ENCODE results near the gene APOD. TPM values are rescaled to one million over a fixed set of nuclear protein-coding genes. Genes with fewer than 3 reads are reported as not detected.

APOD gene
- total and polyA plus RNA-seq, 4 donors = 6.4 to 596 (median 159) TPM

DNA sequence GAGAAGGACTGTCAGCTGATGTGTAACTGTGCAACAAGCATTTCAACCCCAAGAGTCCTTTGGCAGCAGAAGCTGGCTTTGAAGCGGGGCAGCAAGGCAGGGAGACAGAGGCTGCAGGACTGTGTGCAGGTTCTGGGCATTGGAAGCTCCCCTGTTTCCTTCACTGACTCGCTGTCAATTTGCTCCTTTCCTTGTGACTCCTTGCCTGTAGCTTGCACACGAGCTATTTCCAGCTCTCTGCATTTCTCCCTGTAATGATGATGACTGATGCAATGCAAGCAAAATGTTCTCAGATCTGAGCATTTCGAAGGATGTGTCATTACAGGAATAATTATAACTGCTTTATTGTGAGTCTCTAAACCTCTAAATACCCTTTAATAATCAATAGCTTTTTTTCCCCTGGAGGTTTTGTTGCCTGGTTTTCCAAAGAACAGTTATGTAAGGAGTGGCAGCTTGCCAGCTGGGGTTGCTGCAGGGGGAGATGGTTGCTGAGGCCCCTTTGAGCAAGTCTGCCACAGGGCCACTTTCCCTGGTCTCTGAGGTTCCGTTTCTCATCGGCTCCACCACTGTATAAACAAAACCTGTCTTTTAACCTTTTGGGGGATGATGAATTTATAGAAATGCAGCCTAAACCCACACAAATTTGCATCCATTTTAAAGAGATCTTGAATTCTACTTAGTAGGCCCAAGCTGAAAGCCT is 2.8 kb downstream of the APOD start:
- 41 to 58% methylated on average over 6 of the region's 6 CpGs for WGBS, 2 donors
- H3K9me3 ChIP-seq (ENCODE audit: control insufficient read depth, low read length) = no peaks in the 10 kb centered on the region
- ATAC-seq (ENCODE audit: low FRiP score) = no peak
- H3K36me3 ChIP-seq (ENCODE audit: control insufficient read depth in 1 of 2, insufficient read depth in 2 of 2, low read length in 1 of 2) = no peaks in the 10 kb centered on the region
- no peak overlapping the region for H3K4me3 ChIP-seq (ENCODE audit: low read length in 2 of 2)
- no peaks in the 10 kb centered on the region for H3K4me1 ChIP-seq (ENCODE audit: control insufficient read depth in 1 of 2, insufficient read depth in 2 of 2, low read length in 2 of 2)
- intact Hi-C loops (cut with DNase I) = no loop called here
- H3K27ac ChIP-seq (ENCODE audit: low read depth in 1 of 2, low read length in 2 of 2) = no peak overlapping the region
- no peak for DNase-seq
- no peaks in the 10 kb centered on the region for H3K27me3 ChIP-seq (ENCODE audit: control insufficient read depth in 1 of 2, insufficient read depth in 2 of 2, low read length in 1 of 2)

DNA sequence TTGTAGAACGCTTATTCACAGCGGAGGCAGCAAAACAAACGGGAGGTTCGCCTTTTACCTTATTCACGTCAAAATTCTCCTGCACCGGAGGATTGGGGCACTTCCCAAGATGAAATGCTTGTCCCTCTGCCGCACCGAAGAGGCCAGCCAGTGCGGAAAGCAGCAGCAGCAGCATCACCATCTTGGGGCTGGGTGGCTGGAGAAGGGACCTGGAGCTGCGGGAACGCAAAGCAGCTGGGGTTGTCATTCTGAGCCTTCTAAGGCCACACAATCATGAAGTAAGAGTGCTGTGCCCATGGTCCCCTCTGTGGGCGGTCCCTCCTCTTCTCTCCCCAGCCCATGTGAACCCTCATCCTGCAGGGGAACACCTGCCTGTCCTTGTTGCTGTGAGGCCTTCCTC is 4.5 kb downstream of the APOD start:
- 94% methylated on average over 12 of the region's 12 CpGs for WGBS, 2 donors
- DNase-seq (no peak), ATAC-seq (ENCODE audit: low FRiP score) (no peak)
- intact Hi-C loops (cut with DNase I) = no loop called here
- no peaks in the 10 kb centered on the region for H3K27me3 ChIP-seq (ENCODE audit: control insufficient read depth in 1 of 2, insufficient read depth in 2 of 2, low read length in 1 of 2)
- no peak overlapping the region for H3K27ac ChIP-seq (ENCODE audit: low read depth in 1 of 2, low read length in 2 of 2)
- no peaks in the 10 kb centered on the region for H3K36me3 ChIP-seq (ENCODE audit: control insufficient read depth in 1 of 2, insufficient read depth in 2 of 2, low read length in 1 of 2)
- no peak overlapping the region for H3K4me3 ChIP-seq (ENCODE audit: low read length in 2 of 2)
- H3K4me1 ChIP-seq (ENCODE audit: control insufficient read depth in 1 of 2, insufficient read depth in 2 of 2, low read length in 2 of 2) = no peaks in the 10 kb centered on the region
- H3K9me3 ChIP-seq (ENCODE audit: control insufficient read depth, low read length) = no peaks in the 10 kb centered on the region

DNA sequence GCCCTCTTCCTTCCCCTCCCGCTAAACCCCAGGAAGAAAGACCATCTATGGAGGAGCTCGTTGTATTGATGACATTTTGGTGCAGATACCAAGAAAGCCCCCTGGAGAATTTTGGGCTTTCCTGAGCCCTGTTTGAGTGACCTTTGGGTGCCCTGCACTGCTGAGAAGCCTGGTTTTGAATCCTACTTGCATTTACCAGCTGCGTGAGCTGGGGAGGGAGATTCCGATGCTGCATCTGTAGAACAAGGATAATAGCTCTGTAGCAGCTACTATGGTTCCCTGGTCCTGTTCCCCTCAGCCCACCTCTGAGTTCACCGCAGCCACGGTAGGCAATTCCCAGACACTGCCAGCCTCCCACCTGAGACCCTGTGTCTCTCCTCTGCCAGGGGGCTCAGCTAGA is 5.2 kb downstream of the APOD start:
- Histone ChIP-seq H3K9me3 (ENCODE audit: control insufficient read depth, low read length) (no peaks in the 10 kb centered on the region), H3K4me3 (ENCODE audit: low read length in 2 of 2) (no peak overlapping the region), H3K4me1 (ENCODE audit: control insufficient read depth in 1 of 2, insufficient read depth in 2 of 2, low read length in 2 of 2) (no peaks in the 10 kb centered on the region), H3K27me3 (ENCODE audit: control insufficient read depth in 1 of 2, insufficient read depth in 2 of 2, low read length in 1 of 2) (no peaks in the 10 kb centered on the region), H3K27ac (ENCODE audit: low read depth in 1 of 2, low read length in 2 of 2) (no peak overlapping the region), H3K36me3 (ENCODE audit: control insufficient read depth in 1 of 2, insufficient read depth in 2 of 2, low read length in 1 of 2) (no peaks in the 10 kb centered on the region)
- no peak for DNase-seq
- 89 to 93% methylated on average over 6 of the region's 6 CpGs for WGBS, 2 donors
- no peak for ATAC-seq (ENCODE audit: low FRiP score)
- intact Hi-C loops (cut with DNase I) = no loop called here

DNA sequence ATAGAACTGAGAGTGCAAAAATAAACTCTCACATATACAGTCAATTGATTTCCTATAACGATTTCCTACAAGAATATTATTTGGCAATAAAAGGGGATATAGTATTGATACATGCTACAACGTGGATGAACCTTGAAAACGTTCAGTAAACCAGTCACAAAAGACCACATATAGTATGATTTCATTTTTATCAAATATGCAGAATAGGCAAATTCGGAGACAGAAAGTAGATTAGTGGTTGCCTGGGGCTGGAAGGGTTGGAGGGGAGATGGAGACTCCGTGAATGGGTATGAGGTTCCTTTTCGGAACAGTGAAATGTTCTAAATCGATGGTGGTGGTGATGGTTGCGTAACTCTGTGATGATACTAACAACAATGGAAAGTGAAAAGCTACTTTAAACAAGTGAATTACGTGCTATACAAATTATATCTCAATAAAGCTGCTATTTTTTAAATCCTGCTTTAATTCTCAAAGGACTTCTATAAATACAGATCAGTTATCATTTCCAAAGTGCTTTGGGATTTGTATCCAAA is 6.0 kb downstream of the APOD start:
- no peaks in the 10 kb centered on the region for H3K4me1 ChIP-seq (ENCODE audit: control insufficient read depth in 1 of 2, insufficient read depth in 2 of 2, low read length in 2 of 2)
- no peak for DNase-seq
- no peaks in the 10 kb centered on the region for H3K9me3 ChIP-seq (ENCODE audit: control insufficient read depth, low read length)
- no peak overlapping the region for H3K27ac ChIP-seq (ENCODE audit: low read depth in 1 of 2, low read length in 2 of 2)
- no peaks in the 10 kb centered on the region for H3K27me3 ChIP-seq (ENCODE audit: control insufficient read depth in 1 of 2, insufficient read depth in 2 of 2, low read length in 1 of 2)
- H3K36me3 ChIP-seq (ENCODE audit: control insufficient read depth in 1 of 2, insufficient read depth in 2 of 2, low read length in 1 of 2) = no peaks in the 10 kb centered on the region
- WGBS, 2 donors = 79 to 81% methylated on average over 9 of the region's 9 CpGs
- ATAC-seq (ENCODE audit: low FRiP score) = no peak
- intact Hi-C loops (cut with DNase I) = no loop called here
- no peak overlapping the region for H3K4me3 ChIP-seq (ENCODE audit: low read length in 2 of 2)

- DNase-seq (no peak), ATAC-seq (ENCODE audit: low FRiP score) (no peak)
- no peaks in the 10 kb centered on the region for H3K4me1 ChIP-seq (ENCODE audit: control insufficient read depth in 1 of 2, insufficient read depth in 2 of 2, low read length in 2 of 2)
- no peaks in the 10 kb centered on the region for H3K27me3 ChIP-seq (ENCODE audit: control insufficient read depth in 1 of 2, insufficient read depth in 2 of 2, low read length in 1 of 2)
- H3K4me3 ChIP-seq (ENCODE audit: low read length in 2 of 2) = no peak overlapping the region
- WGBS, 2 donors = 23 to 27% methylated on average over 8 of the region's 8 CpGs
- intact Hi-C loops (cut with DNase I) = no loop called here
- H3K36me3 ChIP-seq (ENCODE audit: control insufficient read depth in 1 of 2, insufficient read depth in 2 of 2, low read length in 1 of 2) = no peaks in the 10 kb centered on the region
- H3K27ac ChIP-seq (ENCODE audit: low read depth in 1 of 2, low read length in 2 of 2) = no peak overlapping the region
- H3K9me3 ChIP-seq (ENCODE audit: control insufficient read depth, low read length) = no peaks in the 10 kb centered on the region
Observed at GRCh38 chr3:195574497-195575304, 9.0 kb downstream of the APOD start.

GRCh38 chr3:195573611-195574496 is 9.9 kb downstream of the APOD start:
- 93 to 96% methylated on average over 19 of the region's 19 CpGs for WGBS, 2 donors
- DNase-seq (no peak), ATAC-seq (ENCODE audit: low FRiP score) (no peak)
- intact Hi-C loops (cut with DNase I) = no loop called here
- H3K36me3 ChIP-seq (ENCODE audit: control insufficient read depth in 1 of 2, insufficient read depth in 2 of 2, low read length in 1 of 2) = no peaks in the 10 kb centered on the region
- no peaks in the 10 kb centered on the region for H3K27me3 ChIP-seq (ENCODE audit: control insufficient read depth in 1 of 2, insufficient read depth in 2 of 2, low read length in 1 of 2)
- H3K4me1 ChIP-seq (ENCODE audit: control insufficient read depth in 1 of 2, insufficient read depth in 2 of 2, low read length in 2 of 2) = no peaks in the 10 kb centered on the region
- no peak overlapping the region for H3K4me3 ChIP-seq (ENCODE audit: low read length in 2 of 2)
- no peak overlapping the region for H3K27ac ChIP-seq (ENCODE audit: low read depth in 1 of 2, low read length in 2 of 2)
- no peaks in the 10 kb centered on the region for H3K9me3 ChIP-seq (ENCODE audit: control insufficient read depth, low read length)

DNA sequence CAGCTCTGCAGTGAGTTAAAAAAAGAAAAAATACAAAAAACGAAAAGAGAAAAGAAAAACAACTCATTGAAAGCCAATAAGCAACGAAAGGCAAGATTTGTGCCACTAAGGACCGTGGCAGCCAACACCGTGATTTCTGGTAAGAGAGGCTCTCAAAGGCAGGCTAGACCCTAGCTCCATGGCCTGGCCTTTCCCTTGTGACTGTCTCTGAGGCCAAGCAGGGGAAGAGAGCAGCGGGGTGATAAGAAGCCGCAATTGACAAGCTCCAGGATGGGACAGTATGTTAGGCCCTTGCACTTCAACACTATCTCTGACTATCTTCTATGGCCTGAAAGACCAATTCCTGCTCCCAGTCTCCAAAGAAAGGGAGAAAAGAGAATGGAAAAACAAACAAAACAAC is 12.4 kb downstream of the APOD start:
- intact Hi-C loops (cut with DNase I) = no loop called here
- Histone ChIP-seq H3K9me3 (ENCODE audit: control insufficient read depth, low read length) (no peaks in the 10 kb centered on the region), H3K36me3 (ENCODE audit: control insufficient read depth in 1 of 2, insufficient read depth in 2 of 2, low read length in 1 of 2) (no peaks in the 10 kb centered on the region), H3K4me3 (ENCODE audit: low read length in 2 of 2) (no peak overlapping the region), H3K4me1 (ENCODE audit: control insufficient read depth in 1 of 2, insufficient read depth in 2 of 2, low read length in 2 of 2) (no peaks in the 10 kb centered on the region), H3K27me3 (ENCODE audit: control insufficient read depth in 1 of 2, insufficient read depth in 2 of 2, low read length in 1 of 2) (no peaks in the 10 kb centered on the region), H3K27ac (ENCODE audit: low read depth in 1 of 2, low read length in 2 of 2) (no peak overlapping the region)
- no peak for ATAC-seq (ENCODE audit: low FRiP score)
- 78 to 82% methylated on average over 6 of the region's 6 CpGs for WGBS, 2 donors
- DNase-seq = no peak

GRCh38 chr3:195570912-195571311 is 12.8 kb downstream of the APOD start:
- intact Hi-C loops (cut with DNase I) = no loop called here
- no peak for ATAC-seq (ENCODE audit: low FRiP score)
- WGBS, 2 donors = 88% methylated on average over 9 of the region's 9 CpGs

More at GRCh38 chr3:195570912-195571311, 12.8 kb downstream of the APOD start:
- Histone ChIP-seq H3K4me3 (ENCODE audit: low read length in 2 of 2) (no peak overlapping the region), H3K4me1 (ENCODE audit: control insufficient read depth in 1 of 2, insufficient read depth in 2 of 2, low read length in 2 of 2) (no peaks in the 10 kb centered on the region), H3K36me3 (ENCODE audit: control insufficient read depth in 1 of 2, insufficient read depth in 2 of 2, low read length in 1 of 2) (no peaks in the 10 kb centered on the region), H3K27me3 (ENCODE audit: control insufficient read depth in 1 of 2, insufficient read depth in 2 of 2, low read length in 1 of 2) (no peaks in the 10 kb centered on the region), H3K27ac (ENCODE audit: low read depth in 1 of 2, low read length in 2 of 2) (no peak overlapping the region), H3K9me3 (ENCODE audit: control insufficient read depth, low read length) (no peaks in the 10 kb centered on the region)
- DNase-seq = no peak
